Effector memory CD8-positive, alpha-beta T cell (primary cell): ENCODE data around the gene ANKRD29.
"Not testable (repeated sequence)": the region's sequence is repeated elsewhere in the genome, so short reads cannot be mapped to it uniquely, and the experiment has no call there.

ENCODE experiments used
- ATAC-seq: fragments of 150-1000 bp; cut with Tn5 transposase; replicated peaks from 2 replicates; pipeline ENCODE4 v1.10.0; 2021; ENCODE audit warnings: mild to moderate bottlenecking, moderate library complexity
- DNase-seq, 3 experiments: peaks; one replicate each; pipeline ENCODE4 v3.0.0; 2021
- H3K27ac Mint-ChIP-seq, 2 donors: one replicate each; pipeline ENCODE4 v1.8.0; 2022; ENCODE audit warnings: mild to moderate bottlenecking in 2 of 2, mixed read lengths in 2 of 2, moderate library complexity in 2 of 2
- H3K27me3 Mint-ChIP-seq, 2 donors: one replicate each; pipeline ENCODE4 v1.8.0; 2022; ENCODE audit warnings: mixed read lengths in 2 of 2
- H3K36me3 Mint-ChIP-seq: one replicate; pipeline ENCODE4 v1.8.0; 2022; ENCODE audit warnings: mild to moderate bottlenecking, moderate library complexity, mixed read lengths; ENCODE audit not compliant: insufficient read depth
- H3K4me1 Mint-ChIP-seq, 2 donors: one replicate each; pipeline ENCODE4 v1.8.0; 2022; ENCODE audit warnings: low read depth in 2 of 2, mixed read lengths in 2 of 2
- H3K4me3 Mint-ChIP-seq, 2 donors: one replicate each; pipeline ENCODE4 v1.8.0; 2022; ENCODE audit warnings: mild to moderate bottlenecking in 2 of 2, mixed read lengths in 2 of 2, moderate library complexity in 2 of 2
- H3K9me3 Mint-ChIP-seq, 2 donors: one replicate each; pipeline ENCODE4 v1.8.0; 2022; ENCODE audit warnings: mixed read lengths in 2 of 2

ANKRD29 gene

GRCh38 chr18:23585897-23586248, 76.8 kb downstream of the ANKRD29 start:
- no peak for ATAC-seq

DNA sequence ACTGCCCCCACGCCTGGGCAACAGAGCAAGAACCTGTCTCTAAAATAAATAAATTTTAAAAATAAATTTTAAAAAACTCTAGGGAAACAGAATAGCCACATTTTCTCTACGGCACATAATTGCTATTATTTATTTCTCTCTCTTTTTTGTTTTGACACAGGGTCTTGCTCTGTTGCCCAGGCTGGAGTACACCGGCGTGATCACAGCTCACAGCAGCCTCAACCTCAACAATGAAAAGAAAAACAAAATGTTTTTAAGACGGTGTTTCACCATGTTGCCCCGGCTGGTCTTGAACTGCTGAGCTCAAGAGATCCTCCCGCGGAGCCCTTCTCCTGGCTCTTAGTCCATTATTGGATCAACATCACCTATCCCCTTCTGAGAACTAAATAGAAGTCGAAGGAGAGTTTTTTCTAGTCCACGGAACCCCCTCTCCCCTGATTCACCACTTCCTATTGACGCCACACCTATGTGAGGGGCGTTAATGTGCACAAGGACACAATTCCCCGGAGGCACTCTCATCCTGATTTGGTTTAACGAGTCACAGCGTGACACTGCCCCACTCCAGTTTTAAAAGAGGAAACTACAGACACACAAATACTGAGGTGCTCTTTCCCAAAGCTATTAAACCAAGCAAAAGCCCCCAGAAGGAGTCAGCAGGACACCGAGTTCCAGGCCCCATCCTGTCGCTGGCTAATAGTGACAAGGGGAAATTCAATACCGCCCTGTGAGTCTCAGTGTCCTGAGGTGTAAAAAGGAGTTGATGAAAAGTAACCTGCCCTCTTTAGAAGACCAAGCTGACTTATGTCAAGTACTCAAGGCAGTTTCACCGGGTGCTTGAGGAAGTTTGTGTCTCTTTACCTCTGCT, 77.5 kb downstream of the ANKRD29 start:
- peaks cover 45 to 51% of the 10 kb centered on the region in 2 donors for H3K4me1 Mint-ChIP-seq
- no peaks in the 10 kb centered on the region for H3K9me3 Mint-ChIP-seq
- no peaks in the 10 kb centered on the region for H3K27me3 Mint-ChIP-seq

More at GRCh38 chr18:23585897-23586248, 76.8 kb downstream of the ANKRD29 start:
- H3K9me3 Mint-ChIP-seq = no peaks in the 10 kb centered on the region
- DNase-seq = no peak
- peaks cover 37% of the 10 kb centered on the region for H3K36me3 Mint-ChIP-seq
- no peaks in the 10 kb centered on the region for H3K27me3 Mint-ChIP-seq
- peaks cover 39 to 45% of the 10 kb centered on the region in 2 donors for H3K4me1 Mint-ChIP-seq
- H3K27ac Mint-ChIP-seq = peak overlapping the region; percentile 89 to 96
- peak overlapping the region; percentile 92 to 93 for H3K4me3 Mint-ChIP-seq

DNA sequence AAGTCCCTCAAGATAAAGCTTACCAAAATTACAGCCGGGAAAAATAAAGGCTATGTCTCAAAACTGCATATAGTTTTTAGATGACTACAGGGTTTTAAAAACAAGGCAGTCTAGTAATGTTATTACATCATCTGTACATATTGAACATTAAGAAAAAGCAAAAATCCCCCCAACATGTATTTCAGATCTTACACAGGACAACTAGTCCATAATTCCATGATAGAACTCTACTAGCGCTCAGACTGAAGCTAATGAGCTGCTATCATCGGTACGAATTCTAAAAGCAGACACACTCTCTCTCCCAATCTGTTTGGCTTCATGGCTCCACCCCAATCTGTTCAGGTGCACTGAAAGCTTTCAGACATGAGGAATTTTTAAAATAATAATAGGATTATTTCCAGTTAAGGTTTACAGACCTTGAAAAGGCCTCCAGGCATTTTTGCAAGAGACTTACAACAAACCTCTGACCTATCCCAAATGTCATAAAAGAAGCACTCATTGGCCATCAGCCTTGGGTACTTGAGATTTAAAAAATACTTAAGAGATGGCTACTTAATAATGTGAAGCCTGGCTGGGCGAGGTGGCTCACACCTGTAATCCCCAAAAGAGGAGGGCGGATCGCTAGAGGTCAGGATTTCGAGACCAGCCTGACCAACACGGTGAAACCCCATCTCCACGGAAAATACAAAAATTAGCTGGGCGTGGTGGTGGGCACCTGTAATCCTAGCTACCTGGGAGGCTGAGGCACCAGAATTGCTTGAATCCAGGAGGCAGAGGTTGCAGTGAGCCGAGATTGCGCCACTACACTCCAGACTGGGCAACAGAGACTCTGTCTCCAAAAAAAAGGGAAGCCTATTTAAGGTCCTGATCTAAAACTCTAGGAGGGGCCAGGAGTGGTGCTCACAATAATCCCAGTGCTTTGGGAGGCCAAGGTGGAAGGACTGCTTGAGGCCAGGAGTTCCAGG, 78.4 kb downstream of the ANKRD29 start:
- Mint-ChIP-seq H3K36me3 (peaks cover 46% of the 10 kb centered on the region), H3K4me3 (peak overlapping the region; percentile 92 to 93), H3K9me3 (no peaks in the 10 kb centered on the region), H3K27ac (peak overlapping the region; percentile 89 to 96), H3K27me3 (no peaks in the 10 kb centered on the region), H3K4me1 (peaks cover 50 to 61% of the 10 kb centered on the region in 2 donors)
- DNase-seq (no peak), ATAC-seq (no peak)

More for the DNA sequence above, 77.5 kb downstream of the ANKRD29 start:
- peaks cover 39% of the 10 kb centered on the region for H3K36me3 Mint-ChIP-seq
- ATAC-seq (no peak), DNase-seq (peak; percentile 11 to 21 (median 15))
- H3K27ac Mint-ChIP-seq = peak overlapping the region; percentile 89 to 96
- peak overlapping the region; percentile 92 to 93 for H3K4me3 Mint-ChIP-seq

DNA sequence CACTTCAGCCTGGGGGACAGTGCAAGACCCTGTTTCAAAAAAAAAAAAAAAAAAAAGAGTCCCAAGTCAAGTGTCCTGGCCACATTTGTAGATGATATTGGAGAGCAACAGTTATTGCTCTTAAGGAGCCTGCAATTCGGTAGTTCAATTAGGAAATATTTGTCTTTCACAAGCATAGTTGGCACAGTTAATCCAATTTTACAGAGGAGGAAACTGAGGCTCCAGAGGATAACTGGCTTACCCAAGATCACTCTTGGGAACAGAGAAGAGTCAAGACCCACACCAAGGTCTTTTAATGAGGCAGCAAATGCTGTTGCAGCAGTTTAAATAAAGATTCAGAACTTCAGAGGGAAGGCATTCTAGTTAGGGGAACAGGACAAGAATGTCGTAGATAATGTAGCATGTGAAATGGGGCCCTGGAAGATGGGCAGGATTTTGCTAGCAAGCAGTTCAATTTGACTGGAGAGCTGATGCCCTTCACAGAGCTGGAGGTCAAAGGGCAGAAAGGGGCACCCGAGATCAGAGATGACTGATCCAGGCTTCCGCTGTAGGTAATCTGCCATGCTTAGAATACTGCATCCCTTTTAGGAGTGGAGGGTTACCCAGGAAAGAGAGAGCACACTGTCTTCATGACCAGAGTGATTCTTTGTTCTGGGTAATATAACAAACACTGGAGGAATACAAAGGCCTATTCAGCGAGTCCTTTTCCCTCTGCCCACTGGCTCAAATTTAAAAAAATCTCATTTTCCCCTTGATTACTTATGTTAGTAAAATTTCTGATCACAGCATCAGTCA, 79.4 kb downstream of the ANKRD29 start:
- no peaks in the 10 kb centered on the region for H3K27me3 Mint-ChIP-seq
- H3K9me3 Mint-ChIP-seq = no peaks in the 10 kb centered on the region
- peak overlapping the region; percentile 92 to 93 for H3K4me3 Mint-ChIP-seq

GRCh38 chr18:23580677-23581367, 81.9 kb downstream of the ANKRD29 start:
- peaks cover 63 to 70% of the 10 kb centered on the region in 2 donors for H3K4me1 Mint-ChIP-seq
- no peaks in the 10 kb centered on the region for H3K9me3 Mint-ChIP-seq
- DNase-seq = no peak
- H3K4me3 Mint-ChIP-seq = peak overlapping the region; percentile 15 to 56
- no peaks in the 10 kb centered on the region for H3K27me3 Mint-ChIP-seq
- peaks cover 38% of the 10 kb centered on the region for H3K36me3 Mint-ChIP-seq
- ATAC-seq = no peak
- peak overlapping the region; percentile 76 to 79 for H3K27ac Mint-ChIP-seq

More for the DNA sequence above, 79.4 kb downstream of the ANKRD29 start:
- Mint-ChIP-seq H3K4me1 (peaks cover 60 to 71% of the 10 kb centered on the region in 2 donors), H3K36me3 (peaks cover 47% of the 10 kb centered on the region), H3K27ac (peak overlapping the region; percentile 67 to 82)
- ATAC-seq = no peak
- no peak for DNase-seq

GRCh38 chr18:23578891-23579653, 83.6 kb downstream of the ANKRD29 start:
- ATAC-seq (no peak), DNase-seq (no peak)
- Mint-ChIP-seq H3K4me1 (peaks cover 66 to 73% of the 10 kb centered on the region in 2 donors), H3K36me3 (peaks cover 47% of the 10 kb centered on the region), H3K4me3 (peak overlapping the region; percentile 44 to 56), H3K27me3 (no peaks in the 10 kb centered on the region), H3K27ac (peak overlapping the region; percentile 76 to 79), H3K9me3 (no peaks in the 10 kb centered on the region)

- ATAC-seq = no peak
- H3K4me3 Mint-ChIP-seq = peak overlapping the region; percentile 44 to 56
- no peak for DNase-seq
- peaks cover 48% of the 10 kb centered on the region for H3K36me3 Mint-ChIP-seq
- no peaks in the 10 kb centered on the region for H3K27me3 Mint-ChIP-seq
- peak overlapping the region; percentile 76 to 79 for H3K27ac Mint-ChIP-seq
- peaks cover 64 to 75% of the 10 kb centered on the region in 2 donors for H3K4me1 Mint-ChIP-seq
- no peaks in the 10 kb centered on the region for H3K9me3 Mint-ChIP-seq
Measured at GRCh38 chr18:23578067-23578701, 84.5 kb downstream of the ANKRD29 start.

DNA sequence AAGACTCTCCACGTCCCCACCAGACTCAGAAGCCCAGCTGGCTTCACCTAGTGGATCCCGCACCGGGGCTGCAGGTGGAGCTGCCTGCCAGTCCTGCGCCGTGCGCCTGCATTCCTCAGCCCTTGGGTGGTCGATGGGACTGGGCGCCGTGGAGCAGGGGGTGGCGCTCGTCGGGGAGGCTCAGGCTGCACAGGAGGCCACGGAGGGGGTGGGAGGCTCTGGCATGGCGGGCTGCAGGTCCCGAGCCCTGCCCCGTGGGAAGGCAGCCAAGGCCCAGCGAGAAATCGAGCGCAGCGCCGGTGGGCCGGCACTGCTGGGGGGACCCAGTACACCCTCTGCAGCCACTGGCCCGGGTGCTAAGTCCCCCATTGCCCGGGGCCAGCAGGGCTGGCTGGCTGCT, 85.2 kb downstream of the ANKRD29 start:
- not testable (repeated sequence) for H3K27ac Mint-ChIP-seq, H3K27me3 Mint-ChIP-seq, ATAC-seq, H3K4me3 Mint-ChIP-seq, DNase-seq, H3K9me3 Mint-ChIP-seq
- Mint-ChIP-seq H3K36me3 (peaks cover 43% of the 10 kb centered on the region), H3K4me1 (peaks cover 65 to 71% of the 10 kb centered on the region in 2 donors)

DNA sequence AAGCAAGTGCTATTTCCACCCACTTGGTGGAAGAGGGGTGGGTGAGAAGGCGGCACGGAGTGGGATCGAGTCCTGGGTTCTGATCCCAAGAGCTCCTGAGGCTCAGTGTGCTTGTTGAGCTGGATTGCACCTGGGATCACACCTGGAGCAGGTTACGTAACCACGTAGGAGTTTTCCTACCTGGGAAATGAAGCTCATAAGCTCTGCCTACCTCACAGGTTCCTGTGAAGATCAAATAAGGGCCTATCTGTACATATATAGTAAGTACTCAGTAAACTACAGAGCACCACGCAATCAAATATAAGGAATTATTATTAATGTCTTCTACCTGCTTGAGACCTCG, 87.4 kb downstream of the ANKRD29 start:
- H3K36me3 Mint-ChIP-seq = peaks cover 40% of the 10 kb centered on the region
- H3K27ac Mint-ChIP-seq = peak overlapping the region; percentile 96
- no peak for ATAC-seq
- H3K9me3 Mint-ChIP-seq = no peaks in the 10 kb centered on the region
- H3K4me1 Mint-ChIP-seq = peaks cover 55 to 67% of the 10 kb centered on the region in 2 donors
- DNase-seq = no peak
- H3K4me3 Mint-ChIP-seq = peak overlapping the region; percentile 73 to 79
- H3K27me3 Mint-ChIP-seq = no peaks in the 10 kb centered on the region

DNA sequence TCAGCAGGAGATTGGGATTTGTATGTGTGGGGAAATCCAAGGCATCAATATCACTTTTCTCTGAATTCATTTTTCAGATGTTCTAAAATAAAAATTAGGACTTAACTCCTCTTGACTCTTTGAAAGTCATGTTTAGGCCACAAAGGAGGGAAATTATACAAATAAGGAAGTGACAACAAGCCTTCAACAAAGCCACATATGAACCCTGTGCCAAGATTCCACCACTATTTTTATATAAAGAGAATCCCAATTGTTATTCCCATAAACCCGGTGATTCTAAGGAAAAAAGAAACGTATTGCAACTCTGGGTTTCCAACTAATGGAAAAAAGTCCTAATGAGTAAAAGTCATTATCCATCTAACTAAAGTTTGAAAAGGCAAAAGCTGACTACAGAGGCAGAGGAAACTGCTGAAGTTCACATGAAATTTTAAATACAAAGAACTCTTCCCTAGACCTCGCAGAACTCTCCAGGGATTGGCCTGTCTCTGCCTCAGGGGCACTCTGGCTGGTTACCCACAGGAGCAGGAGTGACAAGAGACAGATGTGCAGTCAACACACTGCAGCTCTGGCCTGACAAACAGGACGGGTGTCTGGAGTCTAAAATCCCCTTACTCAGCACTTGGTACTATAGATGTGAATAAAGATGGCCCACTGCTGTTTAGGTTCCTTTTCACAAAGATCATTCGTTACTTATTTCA, 88.0 kb downstream of the ANKRD29 start:
- DNase-seq (no peak), ATAC-seq (no peak)
- Mint-ChIP-seq H3K4me3 (peak overlapping the region; percentile 73 to 79), H3K4me1 (peaks cover 54 to 64% of the 10 kb centered on the region in 2 donors), H3K27me3 (no peaks in the 10 kb centered on the region), H3K9me3 (no peaks in the 10 kb centered on the region), H3K36me3 (peaks cover 38% of the 10 kb centered on the region), H3K27ac (peak overlapping the region; percentile 96)
